HCT116 (cell line): Measurements from ENCODE around the gene ZNRF3. TPM values are rescaled to one million over a fixed set of nuclear protein-coding genes. Genes with fewer than 3 reads are reported as not detected.

ENCODE experiments used
- ATAC-seq: fragments of 200-7000 bp; cut with Tn5 transposase; 2 replicates; pipeline ENCODE4 v1.9.1; 2020; ENCODE audit warnings: mild to moderate bottlenecking, moderate library complexity
- BruUV-seq: library from RNA; stranded (reverse); fragments of 400-500 nt; replicated peaks from 2 replicates; lab custom pipeline; 2021; lab: Mats Ljungman, UMichigan
- CTCF ChIA-PET: fragments of 300-600 bp; sonication (Branson Sonifier 250); formaldehyde crosslinking; loops from one replicate; lab custom pipeline; 2021; ENCODE audit warnings: antibody characterized with exemption; lab: Charles Lee
- POLR2A ChIA-PET: fragments of 300-600, 350-600 bp; sonication (Branson Sonifier 250); formaldehyde crosslinking; loops from one replicate; lab custom pipeline; 2021; ENCODE audit warnings: antibody characterized with exemption; lab: Charles Lee
- RAD21 ChIA-PET, 2 experiments: fragments of 300-600 bp; sonication (Branson Sonifier 250); formaldehyde crosslinking; loops; one replicate each; lab custom pipeline; 2023; ENCODE audit warnings: low total read pairs in 2 of 2; ENCODE audit not compliant: uncharacterized antibody in 2 of 2, unreplicated experiment in 2 of 2, low non-redundant PET in 1 of 2; lab: Charles Lee
- DNase-seq: peaks from one replicate; pipeline ENCODE4 v3.0.0-alpha.2; 2010; ENCODE audit warnings: low read depth, low spot score
- H2AFZ ChIP-seq: fragments of 200-600 bp; shearing (Covaris generic), sonication (generic); 2 replicates; pipeline ENCODE4 v1.6.1; 2017; ENCODE audit warnings: low read depth, mixed run types, mixed read lengths, antibody characterized with exemption, low read length; ENCODE audit not compliant: poor library complexity, severe bottlenecking
- H3K27ac ChIP-seq: 2 replicates; pipeline ENCODE4 v1.5.1; 2012; ENCODE audit warnings: low read depth, low read length
- H3K27me3 ChIP-seq: fragments of 200-600 bp; sonication (generic); 2 replicates; pipeline ENCODE4 v1.6.1; 2016; ENCODE audit warnings: mixed run types, low read length, mixed read lengths; ENCODE audit not compliant: insufficient read depth
- H3K36me3 ChIP-seq, 2 experiments: fragments of 200-500 bp in 1 of 2; fragments of 200-600 bp in 1 of 2; sonication (Bioruptor generic) in 1 of 2; sonication (generic) in 1 of 2; 2 replicates each; pipeline versions ENCODE4 v1.5.1 to v1.6.1; 2014 to 2016; ENCODE audit warnings: low read length in 2 of 2, inconsistent platforms in 1 of 2, mixed read lengths in 1 of 2, mixed run types in 1 of 2; ENCODE audit not compliant: insufficient read depth in 2 of 2, control insufficient read depth in 1 of 2
- H3K4me1 ChIP-seq, 2 experiments: fragments of 200-600 bp in 1 of 2; sonication (generic) in 1 of 2; 2 replicates each; pipeline versions ENCODE4 v1.5.1 to v1.6.1; 2012 to 2017; ENCODE audit warnings: low read length in 2 of 2, inconsistent platforms in 1 of 2, mild to moderate bottlenecking in 1 of 2, mixed read lengths in 1 of 2, mixed run types in 1 of 2, moderate library complexity in 1 of 2; ENCODE audit not compliant: insufficient read depth in 2 of 2, control insufficient read depth in 1 of 2
- H3K4me2 ChIP-seq: fragments of 200-600 bp; sonication (generic); 2 replicates; pipeline ENCODE4 v1.6.1; 2017; ENCODE audit warnings: mixed run types, low read length, mixed read lengths
- H3K4me3 ChIP-seq, 2 experiments: fragments of 200-600 bp in 1 of 2; sonication (generic) in 1 of 2; replicated peaks in 1 of 2; 2 replicates each; pipeline ENCODE4 v1.5.1; 2011 to 2016; ENCODE audit warnings: low read length in 2 of 2, control low read depth in 1 of 2, low read depth in 1 of 2, mild to moderate bottlenecking in 1 of 2, mixed read lengths in 1 of 2, mixed run types in 1 of 2
- H3K79me2 ChIP-seq: fragments of 200-600 bp; sonication (generic); 2 replicates; pipeline ENCODE4 v1.6.1; 2017; ENCODE audit warnings: mild to moderate bottlenecking, mixed run types, low read length, moderate library complexity, mixed read lengths; ENCODE audit not compliant: insufficient read depth
- H3K9ac ChIP-seq: fragments of 200-600 bp; sonication (generic); 2 replicates; pipeline ENCODE4 v1.6.1; 2016; ENCODE audit warnings: low read length, mixed read lengths
- H3K9me2 ChIP-seq: fragments of 200-600 bp; sonication (generic), shearing (Covaris generic); 2 replicates; pipeline ENCODE4 v1.6.1; 2017; ENCODE audit warnings: mixed run types, mild to moderate bottlenecking, moderate library complexity; ENCODE audit not compliant: insufficient read depth
- H3K9me3 ChIP-seq, 2 experiments: fragments of 200-500 bp in 1 of 2; fragments of 200-600 bp in 1 of 2; sonication (Bioruptor generic) in 1 of 2; sonication (generic) in 1 of 2; 2 replicates each; pipeline ENCODE4 v1.6.1; 2014 to 2017; ENCODE audit warnings: low read length in 2 of 2, mixed read lengths in 2 of 2, inconsistent platforms in 1 of 2, low read depth in 1 of 2, mild to moderate bottlenecking in 1 of 2, mixed run types in 1 of 2, moderate library complexity in 1 of 2; ENCODE audit not compliant: control insufficient read depth in 1 of 2, insufficient read depth in 1 of 2
- H4K20me1 ChIP-seq: fragments of 200-600 bp; sonication (generic), shearing (Covaris generic); 2 replicates; pipeline ENCODE4 v1.6.1; 2017; ENCODE audit warnings: mixed run types, mild to moderate bottlenecking, moderate library complexity; ENCODE audit not compliant: insufficient read depth
- SIN3A ChIP-seq: IDR thresholded peaks from 2 replicates; pipeline ENCODE4 v1.6.1; 2012; ENCODE audit warnings: low read depth
- TCF7L2 ChIP-seq: IDR thresholded peaks from 2 replicates; pipeline ENCODE4 v1.7.0; 2011; ENCODE audit warnings: borderline replicate concordance, inconsistent platforms; ENCODE audit not compliant: insufficient read depth, insufficient read length; ENCODE audit errors: extremely low read depth
- ZFX ChIP-seq: fragments of 450-650 bp; IDR thresholded peaks from 2 replicates; pipeline ENCODE4 v1.6.1; 2017
- intact Hi-C: fragments of 100-400 bp; cut with micrococcal nuclease; formaldehyde crosslinking; loops from 2 replicates; pipeline ENCODE4 v1.10.0; 2022
- total RNA-seq: library from RNA; stranded (reverse); gene quantifications from one replicate; pipeline ENCODE4 v1.2.1, GENCODE V29; 2021; ENCODE audit not compliant: unreplicated experiment
- TF ChIP-seq, protein P1 (sequence below): IDR thresholded peaks from 2 replicates; pipeline ENCODE4 v1.6.1; 2012
- TF ChIP-seq, protein P2 (sequence below): IDR thresholded peaks from 2 replicates; pipeline ENCODE4 v1.6.1; 2011; ENCODE audit warnings: mild to moderate bottlenecking, low read length, moderate library complexity; ENCODE audit not compliant: insufficient replicate concordance; ENCODE audit errors: extremely low read depth
- TF ChIP-seq, protein P3 (sequence below), 3 experiments: fragments of 200-600 bp in 1 of 3; sonication (generic) in 1 of 3; IDR thresholded peaks in 2 of 3; conservative IDR thresholded peaks in 1 of 3; 2 replicates each; pipeline ENCODE4 v1.5.1; 2012 to 2017; ENCODE audit warnings: low read depth in 2 of 3, low read length in 2 of 3, antibody characterized with exemption in 1 of 3, borderline replicate concordance in 1 of 3, control low read depth in 1 of 3, mild to moderate bottlenecking in 1 of 3, mixed read lengths in 1 of 3, mixed run types in 1 of 3, moderate library complexity in 1 of 3; ENCODE audit not compliant: insufficient read depth in 1 of 3

Gene ZNRF3
- total RNA-seq, 1 experiment from 2014 or later = 12.2 TPM

DNA sequence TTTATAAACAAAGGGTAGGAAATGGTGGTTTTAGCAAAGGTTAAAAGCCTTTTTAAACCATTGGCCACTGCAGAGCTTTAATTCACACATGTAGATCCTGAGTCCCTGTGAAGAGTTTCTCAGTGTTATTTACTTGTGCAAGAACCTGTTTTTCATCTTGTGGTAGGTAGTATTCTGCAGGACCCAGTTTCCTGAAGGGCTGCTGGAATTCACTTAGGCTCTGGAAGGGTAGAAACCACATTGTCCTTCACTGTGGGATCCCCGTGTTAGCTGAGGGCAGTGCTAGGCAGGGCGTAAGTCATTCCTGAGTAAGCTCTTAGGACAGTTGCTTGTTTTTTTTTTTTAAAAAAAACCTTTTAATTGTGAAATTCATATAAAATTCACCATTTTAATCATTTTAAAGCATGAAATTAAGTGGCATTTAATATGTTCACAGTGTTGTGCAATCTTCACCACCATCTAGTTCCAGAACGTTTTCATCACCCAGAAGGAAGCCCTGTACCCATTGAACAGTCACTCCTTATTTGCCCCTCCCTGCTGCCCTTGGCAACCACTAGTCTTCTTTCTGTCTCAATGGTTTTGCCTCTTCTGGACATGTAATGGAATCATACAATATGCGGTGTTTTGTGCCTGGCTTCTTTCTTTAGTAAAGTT, 100.5 kb downstream of the ZNRF3 start:
- Histone ChIP-seq H3K27me3 (no peaks in the 10 kb centered on the region), H4K20me1 (no peaks in the 10 kb centered on the region), H3K4me2 (no peak overlapping the region), H3K9me3 (peaks cover 0 to 8% of the 10 kb centered on the region in 2 experiments; a peak in 1 of 4 replicates), H3K79me2 (peaks cover 21% of the 10 kb centered on the region), H3K9me2 (no peaks in the 10 kb centered on the region), H3K27ac (no peak overlapping the region), H3K4me3 (no peak overlapping the region), H3K9ac (no peak overlapping the region), H2AFZ (no peak overlapping the region), H3K4me1 (peaks cover 41 to 44% of the 10 kb centered on the region in 2 experiments), H3K36me3 (peaks cover 8 to 12% of the 10 kb centered on the region in 2 experiments; a peak in 2 of 4 replicates)
- ATAC-seq = no peak
- RAD21 ChIA-PET = interaction anchor here in 1 of 2 experiments (0.5 kb wide), 1 partner anchor 98 kb away, joined by 3 read pairs; no protein-coding TSS in a partner anchor
- BruUV-seq = no TSS peak
- CTCF ChIA-PET = no interaction called here
- TF ChIP-seq, protein P1, sequence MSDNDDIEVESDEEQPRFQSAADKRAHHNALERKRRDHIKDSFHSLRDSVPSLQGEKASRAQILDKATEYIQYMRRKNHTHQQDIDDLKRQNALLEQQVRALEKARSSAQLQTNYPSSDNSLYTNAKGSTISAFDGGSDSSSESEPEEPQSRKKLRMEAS = no peak
- TF ChIP-seq SIN3A = no peak
- TF ChIP-seq, protein P2, sequence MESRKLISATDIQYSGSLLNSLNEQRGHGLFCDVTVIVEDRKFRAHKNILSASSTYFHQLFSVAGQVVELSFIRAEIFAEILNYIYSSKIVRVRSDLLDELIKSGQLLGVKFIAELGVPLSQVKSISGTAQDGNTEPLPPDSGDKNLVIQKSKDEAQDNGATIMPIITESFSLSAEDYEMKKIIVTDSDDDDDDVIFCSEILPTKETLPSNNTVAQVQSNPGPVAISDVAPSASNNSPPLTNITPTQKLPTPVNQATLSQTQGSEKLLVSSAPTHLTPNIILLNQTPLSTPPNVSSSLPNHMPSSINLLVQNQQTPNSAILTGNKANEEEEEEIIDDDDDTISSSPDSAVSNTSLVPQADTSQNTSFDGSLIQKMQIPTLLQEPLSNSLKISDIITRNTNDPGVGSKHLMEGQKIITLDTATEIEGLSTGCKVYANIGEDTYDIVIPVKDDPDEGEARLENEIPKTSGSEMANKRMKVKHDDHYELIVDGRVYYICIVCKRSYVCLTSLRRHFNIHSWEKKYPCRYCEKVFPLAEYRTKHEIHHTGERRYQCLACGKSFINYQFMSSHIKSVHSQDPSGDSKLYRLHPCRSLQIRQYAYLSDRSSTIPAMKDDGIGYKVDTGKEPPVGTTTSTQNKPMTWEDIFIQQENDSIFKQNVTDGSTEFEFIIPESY = no peak
- no peak for TF ChIP-seq TCF7L2
- TF ChIP-seq, protein P3, sequence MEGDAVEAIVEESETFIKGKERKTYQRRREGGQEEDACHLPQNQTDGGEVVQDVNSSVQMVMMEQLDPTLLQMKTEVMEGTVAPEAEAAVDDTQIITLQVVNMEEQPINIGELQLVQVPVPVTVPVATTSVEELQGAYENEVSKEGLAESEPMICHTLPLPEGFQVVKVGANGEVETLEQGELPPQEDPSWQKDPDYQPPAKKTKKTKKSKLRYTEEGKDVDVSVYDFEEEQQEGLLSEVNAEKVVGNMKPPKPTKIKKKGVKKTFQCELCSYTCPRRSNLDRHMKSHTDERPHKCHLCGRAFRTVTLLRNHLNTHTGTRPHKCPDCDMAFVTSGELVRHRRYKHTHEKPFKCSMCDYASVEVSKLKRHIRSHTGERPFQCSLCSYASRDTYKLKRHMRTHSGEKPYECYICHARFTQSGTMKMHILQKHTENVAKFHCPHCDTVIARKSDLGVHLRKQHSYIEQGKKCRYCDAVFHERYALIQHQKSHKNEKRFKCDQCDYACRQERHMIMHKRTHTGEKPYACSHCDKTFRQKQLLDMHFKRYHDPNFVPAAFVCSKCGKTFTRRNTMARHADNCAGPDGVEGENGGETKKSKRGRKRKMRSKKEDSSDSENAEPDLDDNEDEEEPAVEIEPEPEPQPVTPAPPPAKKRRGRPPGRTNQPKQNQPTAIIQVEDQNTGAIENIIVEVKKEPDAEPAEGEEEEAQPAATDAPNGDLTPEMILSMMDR (IDR thresholded peaks at IDR 0.05 in 2 of 3, conservative IDR thresholded peaks at IDR 0.05 in 1 of 3; ENCODE audit: borderline replicate concordance in 1 of 3, insufficient read depth in 1 of 3, low read depth in 2 of 3, low read length in 2 of 3) = no peak
- no peak for TF ChIP-seq ZFX
- POLR2A ChIA-PET = no interaction called here
- DNase-seq = no peak
- intact Hi-C loops = no loop called here
